ENCODE data around the gene ILDR2.

- TF ChIP-seq, protein P1, sequence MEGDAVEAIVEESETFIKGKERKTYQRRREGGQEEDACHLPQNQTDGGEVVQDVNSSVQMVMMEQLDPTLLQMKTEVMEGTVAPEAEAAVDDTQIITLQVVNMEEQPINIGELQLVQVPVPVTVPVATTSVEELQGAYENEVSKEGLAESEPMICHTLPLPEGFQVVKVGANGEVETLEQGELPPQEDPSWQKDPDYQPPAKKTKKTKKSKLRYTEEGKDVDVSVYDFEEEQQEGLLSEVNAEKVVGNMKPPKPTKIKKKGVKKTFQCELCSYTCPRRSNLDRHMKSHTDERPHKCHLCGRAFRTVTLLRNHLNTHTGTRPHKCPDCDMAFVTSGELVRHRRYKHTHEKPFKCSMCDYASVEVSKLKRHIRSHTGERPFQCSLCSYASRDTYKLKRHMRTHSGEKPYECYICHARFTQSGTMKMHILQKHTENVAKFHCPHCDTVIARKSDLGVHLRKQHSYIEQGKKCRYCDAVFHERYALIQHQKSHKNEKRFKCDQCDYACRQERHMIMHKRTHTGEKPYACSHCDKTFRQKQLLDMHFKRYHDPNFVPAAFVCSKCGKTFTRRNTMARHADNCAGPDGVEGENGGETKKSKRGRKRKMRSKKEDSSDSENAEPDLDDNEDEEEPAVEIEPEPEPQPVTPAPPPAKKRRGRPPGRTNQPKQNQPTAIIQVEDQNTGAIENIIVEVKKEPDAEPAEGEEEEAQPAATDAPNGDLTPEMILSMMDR (conservative IDR thresholded peaks at IDR 0.05 in 1 of 2, IDR thresholded peaks at IDR 0.05 in 1 of 2; ENCODE audit: low read depth in 1 of 2, low read length in 2 of 2) = peak; percentile 40 to 63
- no peak for TF ChIP-seq EZH2 (IDR thresholded peaks at IDR 0.05; ENCODE audit: low read length, missing control alignments)
Measured at GRCh38 chr1:166910396-166910994, 64.8 kb downstream of the ILDR2 start.
